Esophagus muscularis mucosa (tissue), 4 donors: Measurements from ENCODE around the gene MBD3. TPM values are rescaled to one million over a fixed set of nuclear protein-coding genes. Genes with fewer than 3 reads are reported as not detected.
"Not testable (repeated sequence)": the region's sequence is repeated elsewhere in the genome, so short reads cannot be mapped to it uniquely, and the experiment has no call there.

Experiments
- DNase-seq: peaks from one replicate; pipeline ENCODE4 v3.0.0-alpha.2; 2017; ENCODE audit errors: extremely low spot score
- H3K27ac ChIP-seq, 4 donors: fragments of 200-600 bp; sonication (generic); replicated peaks in 1 of 4; 1 replicate in 3 of 4; 2 replicates in 1 of 4; pipeline ENCODE4 v1.5.1; 2016 to 2019; ENCODE audit warnings: mild to moderate bottlenecking in 1 of 4
- H3K27me3 ChIP-seq, 4 donors: fragments of 200-600 bp; sonication (generic); one replicate each; pipeline versions ENCODE4 v1.5.1 to v1.6.0; 2016 to 2019
- H3K36me3 ChIP-seq, 4 donors: fragments of 200-600 bp; sonication (generic); one replicate each; pipeline ENCODE4 v1.5.1; 2016 to 2019
- H3K4me1 ChIP-seq, 4 donors: fragments of 200-600 bp; sonication (generic); one replicate each; pipeline ENCODE4 v1.5.1; 2016 to 2019
- H3K4me3 ChIP-seq, 4 donors: fragments of 200-600 bp; sonication (generic); 1 replicate in 2 of 4; 2 replicates in 2 of 4; pipeline ENCODE4 v1.5.1; 2016 to 2019; ENCODE audit warnings: mild to moderate bottlenecking in 4 of 4, moderate library complexity in 1 of 4
- H3K9me3 ChIP-seq, 4 donors: fragments of 200-600 bp; sonication (generic); 1 replicate in 3 of 4; 2 replicates in 1 of 4; pipeline ENCODE4 v1.5.1; 2016 to 2019
- EP300 ChIP-seq: sonication (generic); formaldehyde crosslinking; IDR thresholded peaks from one replicate; pipeline ENCODE4 v1.6.1; 2017; ENCODE audit warnings: antibody characterized with exemption
- POLR2A ChIP-seq: fragments of 450-650 bp; IDR thresholded peaks from one replicate; pipeline ENCODE4 v1.6.1; 2017; ENCODE audit warnings: antibody characterized with exemption, moderate library complexity, mild to moderate bottlenecking, low read depth
- POLR2AphosphoS5 ChIP-seq, 2 donors: sonication (generic); formaldehyde crosslinking; IDR thresholded peaks; one replicate each; pipeline ENCODE4 v1.6.1; 2017; ENCODE audit warnings: antibody characterized with exemption in 2 of 2
- WGBS: methylation state at CpG from one replicate; pipeline ENCODE4 v1.1.5; 2018; 5-methylcytosine and 5-hydroxymethylcytosine counted together
- intact Hi-C: fragments of 100-400 bp; cut with DNase I; formaldehyde crosslinking; loops from one replicate; pipeline ENCODE4 v1.15.1; 2023
- total RNA-seq, 4 donors: library from RNA; depleted of rRNA; stranded (reverse); fragments of >200 nt; gene quantifications; one replicate each; pipeline versions ENCODE4 v1.1.0 to v1.2.1, GENCODE V29; 2016
- TF ChIP-seq, protein P1 (sequence below), 3 experiments: fragments of 200-600 bp in 2 of 3; fragments of 450-650 bp in 1 of 3; sonication (generic) in 2 of 3; IDR thresholded peaks; one replicate each; pipeline ENCODE4 v1.5.1; 2017 to 2019; ENCODE audit warnings: antibody characterized with exemption in 3 of 3, mild to moderate bottlenecking in 2 of 3, moderate library complexity in 1 of 3

MBD3 gene
- total RNA-seq, 4 donors from 2014 or later = 81.8 to 152 (median 114) TPM

- intact Hi-C loops = no loop called here
- WGBS = 83% methylated on average over 4 of the region's 4 CpGs
- no peak for DNase-seq
- TF ChIP-seq EP300 (no peak), POLR2AphosphoS5 (IDR thresholded peaks at IDR 0.05) (no peak), POLR2A (no peak)
- TF ChIP-seq, protein P1, sequence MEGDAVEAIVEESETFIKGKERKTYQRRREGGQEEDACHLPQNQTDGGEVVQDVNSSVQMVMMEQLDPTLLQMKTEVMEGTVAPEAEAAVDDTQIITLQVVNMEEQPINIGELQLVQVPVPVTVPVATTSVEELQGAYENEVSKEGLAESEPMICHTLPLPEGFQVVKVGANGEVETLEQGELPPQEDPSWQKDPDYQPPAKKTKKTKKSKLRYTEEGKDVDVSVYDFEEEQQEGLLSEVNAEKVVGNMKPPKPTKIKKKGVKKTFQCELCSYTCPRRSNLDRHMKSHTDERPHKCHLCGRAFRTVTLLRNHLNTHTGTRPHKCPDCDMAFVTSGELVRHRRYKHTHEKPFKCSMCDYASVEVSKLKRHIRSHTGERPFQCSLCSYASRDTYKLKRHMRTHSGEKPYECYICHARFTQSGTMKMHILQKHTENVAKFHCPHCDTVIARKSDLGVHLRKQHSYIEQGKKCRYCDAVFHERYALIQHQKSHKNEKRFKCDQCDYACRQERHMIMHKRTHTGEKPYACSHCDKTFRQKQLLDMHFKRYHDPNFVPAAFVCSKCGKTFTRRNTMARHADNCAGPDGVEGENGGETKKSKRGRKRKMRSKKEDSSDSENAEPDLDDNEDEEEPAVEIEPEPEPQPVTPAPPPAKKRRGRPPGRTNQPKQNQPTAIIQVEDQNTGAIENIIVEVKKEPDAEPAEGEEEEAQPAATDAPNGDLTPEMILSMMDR (IDR thresholded peaks at IDR 0.05) = no peak
- Histone ChIP-seq H3K9me3 (no peaks in the 10 kb centered on the region), H3K27ac (no peak overlapping the region), H3K4me1 (peaks cover 5 to 9% (median 6%) of the 10 kb centered on the region in 4 donors), H3K4me3 (no peak overlapping the region), H3K27me3 (peaks cover 0 to 14% (median 5%) of the 10 kb centered on the region in 4 donors), H3K36me3 (no peaks in the 10 kb centered on the region)
Measured at GRCh38 chr19:1549332-1549945, 43.2 kb downstream of the MBD3 start.

DNA sequence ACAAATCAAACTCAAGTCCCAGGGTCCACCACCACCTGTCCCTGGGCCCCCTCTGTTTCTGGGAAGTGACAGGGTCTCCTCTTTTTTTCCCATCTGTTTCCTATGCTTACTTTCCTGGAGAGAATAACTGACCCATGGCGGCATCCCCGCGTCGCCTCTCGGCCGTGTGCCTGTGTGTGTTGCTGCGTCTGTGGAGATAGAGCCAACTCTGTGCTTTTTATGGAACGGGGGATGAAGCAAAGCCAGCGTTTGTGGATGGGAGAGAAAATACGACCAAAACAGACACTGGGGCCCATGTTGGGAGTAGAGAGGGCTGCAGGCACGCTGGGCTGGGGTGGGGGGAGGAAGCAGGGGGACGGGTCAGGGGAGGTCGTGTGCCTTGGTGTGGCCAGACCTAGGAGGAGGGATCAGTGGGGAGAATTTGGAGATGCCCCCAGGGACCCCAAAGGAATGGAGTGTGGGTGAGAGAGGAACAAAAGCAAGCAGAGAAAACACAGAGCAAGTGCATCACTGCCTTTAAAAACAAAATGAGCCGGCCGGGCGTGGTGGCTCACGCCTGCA lies 52.2 kb downstream of the MBD3 start:
- no peaks in the 10 kb centered on the region for H3K9me3 ChIP-seq
- no peak for DNase-seq
- peak overlapping the region in 2 of 4 donors; percentile 51 to 53 for H3K27ac ChIP-seq
- peaks cover 8 to 21% (median 18%) of the 10 kb centered on the region in 4 donors for H3K4me1 ChIP-seq
- TF ChIP-seq, protein P1 (IDR thresholded peaks at IDR 0.05) = no peak
- TF ChIP-seq POLR2AphosphoS5 (IDR thresholded peaks at IDR 0.05) = no peak
- TF ChIP-seq EP300 = no peak
- no peak for TF ChIP-seq POLR2A
- peaks cover 0 to 16% (median under 1%) of the 10 kb centered on the region in 4 donors for H3K27me3 ChIP-seq
- 24% methylated on average over 17 of the region's 17 CpGs for WGBS
- H3K4me3 ChIP-seq = peak overlapping the region in 1 of 4 donors; percentile 14
- intact Hi-C loops = no loop called here
- H3K36me3 ChIP-seq = no peaks in the 10 kb centered on the region

DNA sequence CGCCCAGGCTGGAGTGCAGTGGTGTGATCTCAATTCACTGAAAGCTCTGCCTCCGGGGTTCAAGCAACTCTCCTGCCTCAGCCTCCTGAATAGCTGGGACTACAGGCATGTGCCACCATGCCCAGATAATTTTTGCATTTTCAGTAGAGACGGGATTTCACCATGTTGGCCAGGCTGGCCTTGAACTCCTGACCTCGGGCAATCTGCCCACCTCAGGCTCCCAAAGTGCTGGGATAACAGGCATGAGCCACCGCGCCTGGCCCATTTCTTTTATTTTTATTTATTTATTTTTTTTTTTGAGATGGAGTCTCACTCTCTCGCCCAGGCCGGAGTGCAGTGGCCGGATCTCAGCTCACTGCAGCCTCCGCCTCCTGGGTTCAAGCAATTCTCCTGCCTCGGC lies 52.9 kb downstream of the MBD3 start:
- peaks cover 0 to 16% (median 0%) of the 10 kb centered on the region in 4 donors for H3K27me3 ChIP-seq
- H3K4me3 ChIP-seq, DNase-seq, H3K9me3 ChIP-seq, intact Hi-C loops, H3K36me3 ChIP-seq: not testable (repeated sequence)
- 86% methylated on average over 11 of the region's 11 CpGs for WGBS
- H3K27ac ChIP-seq = peak overlapping the region in 2 of 4 donors; percentile 51 to 53
- peaks cover 8 to 21% (median 18%) of the 10 kb centered on the region in 4 donors for H3K4me1 ChIP-seq

GRCh38 chr19:1538978-1539377 lies 53.7 kb downstream of the MBD3 start:
- H3K4me1 ChIP-seq = peaks cover 8 to 21% (median 18%) of the 10 kb centered on the region in 4 donors
- no peak overlapping the region for H3K27ac ChIP-seq
- no peaks in the 10 kb centered on the region for H3K9me3 ChIP-seq
- H3K36me3 ChIP-seq = no peaks in the 10 kb centered on the region
- TF ChIP-seq, protein P1 (IDR thresholded peaks at IDR 0.05) = no peak
- no peak for TF ChIP-seq POLR2A
- no peak for TF ChIP-seq POLR2AphosphoS5 (IDR thresholded peaks at IDR 0.05)
- TF ChIP-seq EP300 = no peak
- H3K27me3 ChIP-seq = peaks cover 0 to 16% (median 0%) of the 10 kb centered on the region in 4 donors
- no peak for DNase-seq
- 41% methylated on average over 15 of the region's 15 CpGs for WGBS
- no peak overlapping the region for H3K4me3 ChIP-seq
- intact Hi-C loops = no loop called here

DNA sequence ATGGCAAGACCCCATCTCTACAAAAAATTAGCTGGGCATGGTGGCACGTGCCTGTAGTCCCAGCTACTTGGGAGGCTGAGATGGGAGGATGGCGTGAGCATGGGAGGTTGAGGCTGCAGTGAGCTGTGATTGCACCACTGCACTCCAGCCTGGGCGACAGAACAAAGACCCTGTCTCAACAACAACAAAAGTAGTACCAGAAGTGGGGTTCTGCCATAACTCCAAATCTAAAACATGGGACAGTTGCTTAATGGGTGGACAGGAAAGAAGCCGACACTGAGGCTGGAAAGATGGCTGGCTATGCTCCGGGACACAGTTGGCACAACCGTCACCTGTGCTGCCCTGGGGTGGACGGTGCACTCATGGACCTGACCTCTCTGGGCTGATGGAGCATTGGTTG lies 57.0 kb downstream of the MBD3 start:
- H3K9me3 ChIP-seq, H3K27ac ChIP-seq, intact Hi-C loops, DNase-seq, H3K4me3 ChIP-seq, H3K36me3 ChIP-seq: not testable (repeated sequence)
- 93% methylated on average over 7 of the region's 7 CpGs for WGBS
- Histone ChIP-seq H3K27me3 (peaks cover 0 to 43% (median 0%) of the 10 kb centered on the region in 4 donors), H3K4me1 (peaks cover 8 to 19% (median 16%) of the 10 kb centered on the region in 4 donors)
